ENCODE data around the gene FAM180B.
"Not testable (repeated sequence)": the region's sequence is repeated elsewhere in the genome, so short reads cannot be mapped to it uniquely, and the experiment has no call there.

FAM180B gene

DNA sequence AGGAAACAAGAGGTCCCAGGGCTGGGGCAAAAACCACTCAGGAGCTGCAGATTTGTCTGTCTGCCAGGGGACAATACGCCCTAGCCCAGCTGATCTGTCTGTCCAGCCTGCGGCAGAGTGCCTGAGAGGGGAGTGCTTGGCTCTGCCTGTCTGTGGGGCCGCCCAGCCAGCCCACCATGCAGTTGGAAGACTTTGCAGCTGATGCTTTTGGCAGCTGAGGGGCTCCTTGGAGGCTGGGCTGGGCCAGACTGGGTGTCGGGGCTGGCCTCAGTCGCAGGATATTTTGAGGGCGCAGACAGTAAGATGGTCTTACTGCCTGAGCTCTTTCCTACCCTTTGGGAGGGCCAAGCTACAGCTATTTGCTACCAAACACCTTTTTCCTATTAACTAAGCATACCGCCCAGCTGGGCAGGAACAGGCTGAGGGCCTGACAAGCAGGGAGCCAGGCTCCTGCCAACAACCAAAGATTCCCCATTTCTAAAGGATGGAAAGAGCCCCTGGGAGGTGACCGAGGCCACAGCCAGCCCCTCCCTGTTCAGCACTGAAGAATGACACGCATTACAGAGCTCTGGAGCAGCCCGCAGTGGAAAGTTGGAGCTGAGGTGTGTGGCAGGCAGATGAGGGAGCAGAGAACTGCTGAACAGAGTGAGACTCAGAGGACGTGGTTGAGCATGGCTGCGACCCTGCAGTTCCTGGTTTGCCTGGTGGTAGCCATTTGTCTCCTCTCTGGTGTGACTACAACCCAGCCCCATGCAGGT, at the start of gene FAM180B:
Gene FAM180B (plus strand): TSS at position 581 of the 758 bp plus-strand sequence. CDS start 91 bp downstream, at position 672.
- FAIRE-seq = no peak

DNA sequence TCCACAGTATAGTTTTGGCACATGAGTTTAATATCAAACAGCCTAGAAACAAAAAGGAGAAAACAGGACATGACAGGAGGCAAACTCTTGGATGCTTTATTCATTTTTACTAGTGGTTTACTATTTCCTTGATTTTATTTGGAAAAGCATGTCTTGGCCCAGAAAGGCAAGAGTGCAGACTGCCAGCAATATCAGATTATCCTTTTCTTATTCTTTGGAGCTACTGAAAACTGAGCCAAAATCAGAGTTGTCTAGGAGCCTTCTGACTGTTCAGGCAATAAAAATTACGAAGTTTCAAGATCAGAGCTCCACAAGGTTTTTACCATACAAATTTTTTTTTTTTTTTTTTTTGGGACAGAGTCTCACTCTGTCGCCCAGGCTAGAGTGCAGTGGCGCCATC, 49.6 kb upstream of the FAM180B start:
- no peak for FAIRE-seq

- no peak for FAIRE-seq
These were observed 47.5 kb upstream of the FAM180B start for GRCh38 chr11:47538741-47539565.

- no peak for FAIRE-seq
These were observed 46.8 kb upstream of the FAM180B start for GRCh38 chr11:47539681-47540039.

GRCh38 chr11:47541070-47541469, 45.4 kb upstream of the FAM180B start:
- FAIRE-seq = no peak

DNA sequence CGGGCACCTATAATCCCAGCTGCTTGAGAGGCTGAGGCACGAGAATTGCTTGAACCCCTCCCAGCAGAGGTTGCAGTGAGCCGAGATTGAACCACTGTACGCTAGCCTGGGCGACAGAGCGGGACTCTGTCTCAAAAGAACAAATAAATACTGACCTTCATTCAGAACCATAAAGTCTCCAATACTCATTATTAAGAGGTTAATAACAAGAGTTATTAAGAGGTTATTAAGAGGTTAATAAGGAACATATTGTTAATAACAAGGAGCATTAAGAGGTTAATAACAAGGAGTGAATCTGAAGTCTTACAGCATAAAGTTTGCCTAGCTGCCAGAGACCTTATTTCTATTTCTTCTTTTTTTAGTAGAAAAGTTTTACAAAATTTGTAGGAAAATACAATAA, 41.2 kb upstream of the FAM180B start:
- no peak for FAIRE-seq

DNA sequence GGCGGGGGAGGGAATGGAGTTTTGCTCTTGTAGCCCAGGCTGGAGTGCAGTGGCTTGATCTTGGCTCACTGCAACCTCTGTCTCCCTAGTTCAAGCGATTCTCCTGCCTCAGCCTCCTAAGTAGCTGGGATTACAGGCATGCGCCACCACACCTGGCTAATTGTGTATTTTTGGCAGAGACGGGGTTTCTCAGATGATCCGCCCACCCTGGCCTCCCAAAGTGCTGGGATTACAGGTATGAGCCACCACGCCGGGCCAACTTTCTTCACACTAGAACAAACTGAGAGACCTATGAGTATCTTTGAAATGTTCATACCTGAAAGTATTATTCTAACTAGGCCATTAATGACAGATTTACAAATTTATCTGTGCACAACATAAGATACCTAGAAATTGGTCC, 40.2 kb upstream of the FAM180B start:
- FAIRE-seq = not testable (repeated sequence)

DNA sequence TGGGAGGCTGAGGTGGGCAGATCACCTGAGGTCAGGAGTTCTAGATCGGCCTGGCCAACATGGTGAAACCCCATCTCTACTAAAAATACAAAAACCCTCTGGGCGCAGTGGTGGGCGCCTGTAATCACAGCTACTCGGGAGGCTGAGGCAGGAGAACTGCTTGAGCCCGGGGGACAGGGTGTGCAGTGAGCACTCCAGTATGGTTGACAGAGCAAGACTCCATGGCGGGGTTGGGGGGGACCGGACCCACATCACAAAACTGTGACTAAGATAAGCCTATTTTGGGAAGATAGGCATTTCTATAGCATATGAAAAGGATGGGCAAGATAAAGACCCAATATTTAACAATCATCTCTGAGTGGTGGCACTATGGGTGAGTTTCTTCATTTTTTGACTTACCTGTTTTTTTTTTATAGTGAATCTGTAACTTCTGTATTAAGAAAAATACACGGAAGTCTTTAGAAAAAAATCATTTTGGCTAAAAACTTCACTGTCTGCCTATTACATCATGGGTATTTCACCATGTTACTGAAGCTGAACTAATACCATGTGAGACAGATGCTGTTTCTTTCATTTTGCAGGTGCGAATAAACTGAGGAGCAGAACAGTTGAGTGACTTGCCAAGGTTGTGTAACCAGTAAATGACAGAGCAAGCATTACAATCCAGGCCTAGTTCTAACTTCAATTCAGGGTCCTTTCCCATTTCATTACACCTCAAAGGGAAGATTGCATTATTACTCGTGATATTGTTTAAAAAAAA, 36.0 kb upstream of the FAM180B start:
- FAIRE-seq = no peak

DNA sequence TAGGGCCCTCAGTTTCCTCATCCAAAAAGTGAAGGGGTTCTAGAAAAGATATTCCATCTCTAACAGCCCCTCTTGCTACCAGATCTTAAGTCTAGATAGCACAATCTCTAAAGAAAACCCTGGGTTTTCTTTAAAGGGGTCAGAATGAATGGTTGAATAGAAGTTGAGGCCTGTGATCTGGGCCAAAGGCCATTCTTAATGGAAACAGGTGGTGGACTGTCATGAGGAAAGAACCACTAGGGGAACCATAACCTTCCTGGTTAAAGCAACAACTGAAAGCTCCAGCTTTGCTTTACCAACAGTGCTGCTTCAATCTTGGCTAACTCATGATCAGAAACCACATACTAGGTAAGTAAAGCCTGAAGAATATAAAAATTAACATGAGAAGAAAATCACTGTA, 35.4 kb upstream of the FAM180B start:
- FAIRE-seq = no peak

GRCh38 chr11:47552056-47552565, 34.4 kb upstream of the FAM180B start:
- no peak for FAIRE-seq

- no peak for FAIRE-seq
These were observed 33.7 kb upstream of the FAM180B start, which contains the start of gene CELF1 for GRCh38 chr11:47552566-47553405. TSS of gene CELF1 (minus strand) at chr11:47553132. CDS start at chr11:47499523, 53,609 bp downstream.

GRCh38 chr11:47553406-47553743, 33.1 kb upstream of the FAM180B start:
- FAIRE-seq = no peak

- not testable (repeated sequence) for FAIRE-seq
These were observed 29.5 kb upstream of the FAM180B start for GRCh38 chr11:47557004-47557403.

DNA sequence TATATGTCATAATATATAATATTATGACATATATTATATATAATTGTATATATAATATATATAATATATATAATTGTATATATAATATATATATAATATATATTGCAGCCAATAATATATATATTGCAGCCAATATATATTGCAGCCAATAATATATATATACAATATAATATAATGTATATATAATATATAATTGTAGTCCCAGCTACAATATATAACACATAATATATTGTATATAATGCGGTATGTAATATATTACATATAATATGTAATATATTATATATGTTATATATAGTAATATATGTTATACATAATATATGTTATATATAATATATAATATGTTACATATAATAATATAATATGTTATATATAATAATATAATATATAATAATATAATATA, 27.8 kb upstream of the FAM180B start:
- peak; percentile 99 for FAIRE-seq

DNA sequence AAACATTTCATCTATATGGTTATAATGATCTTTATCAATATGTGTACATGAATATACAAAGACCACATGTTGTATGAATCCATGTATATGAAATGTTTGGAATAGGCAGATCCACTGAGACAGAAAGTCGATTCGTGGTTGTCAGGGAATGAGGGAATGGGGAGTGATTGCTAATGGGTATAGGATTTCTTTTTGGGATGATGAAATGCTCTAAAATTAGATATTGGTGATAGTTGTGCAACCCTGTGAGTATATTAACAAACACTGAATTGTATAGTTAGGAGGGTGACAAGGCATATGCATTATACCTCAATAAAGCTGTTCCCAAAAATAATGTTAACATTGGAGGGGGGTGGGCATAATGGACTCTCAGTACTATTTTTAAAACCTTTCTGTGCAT, 26.1 kb upstream of the FAM180B start:
- no peak for FAIRE-seq

GRCh38 chr11:47562393-47562792, 24.1 kb upstream of the FAM180B start:
- not testable (repeated sequence) for FAIRE-seq

- not testable (repeated sequence) for FAIRE-seq
These were observed 22.1 kb upstream of the FAM180B start for GRCh38 chr11:47564366-47564765.

DNA sequence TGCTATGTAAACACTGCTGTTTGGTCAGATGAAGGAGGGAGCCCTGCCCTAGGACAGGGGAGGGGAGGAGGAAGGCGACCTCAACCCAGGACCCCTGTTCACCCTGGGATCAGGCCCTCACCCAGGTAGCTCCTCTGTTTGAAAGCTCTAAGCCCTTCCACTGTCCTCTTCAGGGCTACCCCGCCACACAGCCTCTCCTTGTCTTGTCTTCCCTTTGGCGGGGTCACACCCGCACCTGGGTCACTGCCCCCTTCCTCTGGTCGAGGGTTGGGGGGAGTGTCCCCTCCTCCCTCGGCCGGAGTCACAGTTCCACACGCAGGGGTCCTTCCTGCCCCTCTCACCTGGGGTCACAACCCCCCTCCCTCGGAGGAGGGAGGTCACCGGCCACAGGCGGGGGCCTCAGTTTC, 21.5 kb upstream of the FAM180B start:
- FAIRE-seq = no peak

DNA sequence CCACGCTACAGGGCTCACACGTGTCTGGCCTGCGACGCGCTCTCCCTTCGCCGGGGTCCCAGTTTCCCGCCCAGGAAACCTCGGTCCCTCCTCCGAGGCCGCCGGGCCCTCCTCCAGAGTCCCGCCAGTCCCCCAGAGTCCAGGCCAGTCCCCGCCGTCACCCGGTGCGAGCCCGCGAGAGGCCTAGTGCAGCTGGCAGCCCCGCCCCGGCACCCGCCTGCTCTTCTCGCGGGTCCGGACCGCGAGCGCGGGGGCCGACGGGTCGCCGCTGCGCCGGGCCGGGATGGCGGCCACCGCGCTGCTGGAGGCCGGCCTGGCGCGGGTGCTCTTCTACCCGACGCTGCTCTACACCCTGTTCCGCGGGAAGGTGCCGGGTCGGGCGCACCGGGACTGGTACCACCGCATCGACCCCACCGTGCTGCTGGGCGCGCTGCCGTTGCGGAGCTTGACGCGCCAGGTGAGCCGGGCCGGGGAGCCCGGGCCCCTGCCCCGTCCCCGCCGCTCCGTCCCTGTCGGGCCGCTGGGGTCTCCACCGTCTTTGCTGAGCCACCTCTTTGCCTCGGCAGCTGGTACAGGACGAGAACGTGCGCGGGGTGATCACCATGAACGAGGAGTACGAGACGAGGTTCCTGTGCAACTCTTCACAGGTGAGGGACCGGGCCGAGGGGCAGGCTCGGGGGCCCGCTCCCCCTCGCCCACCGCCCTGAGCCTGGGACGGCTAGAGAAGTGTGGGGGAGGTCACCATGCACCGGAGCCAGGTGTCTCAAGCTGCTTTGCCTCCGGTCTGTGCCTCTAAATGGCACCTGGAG, 20.9 kb upstream of the FAM180B start, which contains the start of gene PTPMT1:
Gene PTPMT1 (plus strand): TSS at position 260 of the 809 bp plus-strand sequence. CDS start 24 bp downstream, at position 284.
- no peak for FAIRE-seq

DNA sequence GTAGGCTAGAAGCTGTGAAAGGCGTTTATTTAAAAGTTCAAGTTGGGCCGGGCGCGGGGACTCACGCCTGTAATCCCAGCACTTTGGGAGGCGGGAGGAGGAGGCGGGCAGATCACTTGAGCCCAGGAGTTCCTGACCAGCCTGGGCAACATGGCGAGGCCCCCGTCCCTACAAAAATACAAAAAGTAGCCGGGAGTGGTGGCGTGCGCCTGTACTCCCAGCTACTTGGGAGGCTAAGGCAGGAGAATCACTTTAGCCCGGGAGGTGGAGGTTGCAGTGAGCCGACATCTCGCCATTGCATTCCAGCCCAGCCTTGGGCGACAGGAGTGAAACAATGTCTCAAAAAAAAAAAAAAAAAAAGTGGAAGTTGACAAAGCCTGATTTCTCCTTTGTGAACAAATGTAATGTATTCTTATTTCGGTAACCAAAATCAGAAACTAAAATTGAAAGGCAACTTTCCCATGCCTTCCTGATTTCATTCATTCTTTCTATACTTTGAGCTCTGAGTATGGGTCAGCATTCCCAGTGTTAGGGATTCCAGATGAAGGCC, 20.3 kb upstream of the FAM180B start:
- no peak for FAIRE-seq

- FAIRE-seq = no peak
These were observed 16.8 kb upstream of the FAM180B start for GRCh38 chr11:47569646-47570045.
